HG03097 (cell line): ENCODE data around the gene SAYSD1.
"Not testable (repeated sequence)": the region's sequence is repeated elsewhere in the genome, so short reads cannot be mapped to it uniquely, and the experiment has no call there.

Source experiments
- ATAC-seq: cut with Tn5 transposase; IDR thresholded peaks from one replicate; pipeline ENCODE4 v1.9.1; 2021; ENCODE audit not compliant: unreplicated experiment, low FRiP score

The SAYSD1 gene

GRCh38 chr6:39114704-39115599 lies at the start of gene SAYSD1:
SAYSD1 (minus strand) TSS chr6:39115186; CDS start chr6:39115089, 97 bp downstream.
- peak; percentile 90 for ATAC-seq

GRCh38 chr6:39157511-39157910 lies 42.5 kb upstream of the SAYSD1 start:
- no peak for ATAC-seq

- ATAC-seq = no peak
Measured at GRCh38 chr6:39156801-39157200, 41.8 kb upstream of the SAYSD1 start.

- ATAC-seq = no peak
Measured at GRCh38 chr6:39154705-39155104, 39.7 kb upstream of the SAYSD1 start.

- ATAC-seq = no peak
Measured at GRCh38 chr6:39153766-39154397, 38.9 kb upstream of the SAYSD1 start.

GRCh38 chr6:39152262-39152661 lies 37.3 kb upstream of the SAYSD1 start:
- ATAC-seq = no peak

- ATAC-seq = no peak
Measured at GRCh38 chr6:39151211-39151610, 36.2 kb upstream of the SAYSD1 start.

- ATAC-seq = no peak
Measured at GRCh38 chr6:39144481-39145173, 29.6 kb upstream of the SAYSD1 start.

GRCh38 chr6:39143238-39143930 lies 28.4 kb upstream of the SAYSD1 start:
- no peak for ATAC-seq

- no peak for ATAC-seq
Measured at GRCh38 chr6:39140556-39141167, 25.7 kb upstream of the SAYSD1 start.

GRCh38 chr6:39137245-39137644 lies 22.3 kb upstream of the SAYSD1 start:
- ATAC-seq = no peak

GRCh38 chr6:39136207-39136606 lies 21.2 kb upstream of the SAYSD1 start:
- ATAC-seq = not testable (repeated sequence)

- not testable (repeated sequence) for ATAC-seq
Measured at GRCh38 chr6:39134761-39135160, 19.8 kb upstream of the SAYSD1 start.

GRCh38 chr6:39130691-39131090 lies 15.7 kb upstream of the SAYSD1 start:
- no peak for ATAC-seq

GRCh38 chr6:39128832-39129231 lies 13.8 kb upstream of the SAYSD1 start:
- ATAC-seq = no peak

- ATAC-seq = no peak
Measured at GRCh38 chr6:39128106-39128505, 13.1 kb upstream of the SAYSD1 start.

- ATAC-seq = no peak
Measured at GRCh38 chr6:39124114-39124513, 9.1 kb upstream of the SAYSD1 start.

- no peak for ATAC-seq
Measured at GRCh38 chr6:39118921-39119320, 3.9 kb upstream of the SAYSD1 start.

- peak; percentile 21 for ATAC-seq
Measured at GRCh38 chr6:39114388-39114703, 640 bp downstream of the SAYSD1 start.

GRCh38 chr6:39113788-39114187 lies 1.2 kb downstream of the SAYSD1 start:
- ATAC-seq = no peak
